GM19238 (cell line): ENCODE measurements around the gene ZNF593OS.
A peak's percentile ranks its signal among the peaks of the same experiment; 100 is the strongest.

Experiments used
- DNase-seq: peaks from one replicate; pipeline ENCODE4 v3.0.0; 2011; ENCODE audit warnings: low spot score; ENCODE audit not compliant: insufficient read length

The ZNF593OS gene

DNA sequence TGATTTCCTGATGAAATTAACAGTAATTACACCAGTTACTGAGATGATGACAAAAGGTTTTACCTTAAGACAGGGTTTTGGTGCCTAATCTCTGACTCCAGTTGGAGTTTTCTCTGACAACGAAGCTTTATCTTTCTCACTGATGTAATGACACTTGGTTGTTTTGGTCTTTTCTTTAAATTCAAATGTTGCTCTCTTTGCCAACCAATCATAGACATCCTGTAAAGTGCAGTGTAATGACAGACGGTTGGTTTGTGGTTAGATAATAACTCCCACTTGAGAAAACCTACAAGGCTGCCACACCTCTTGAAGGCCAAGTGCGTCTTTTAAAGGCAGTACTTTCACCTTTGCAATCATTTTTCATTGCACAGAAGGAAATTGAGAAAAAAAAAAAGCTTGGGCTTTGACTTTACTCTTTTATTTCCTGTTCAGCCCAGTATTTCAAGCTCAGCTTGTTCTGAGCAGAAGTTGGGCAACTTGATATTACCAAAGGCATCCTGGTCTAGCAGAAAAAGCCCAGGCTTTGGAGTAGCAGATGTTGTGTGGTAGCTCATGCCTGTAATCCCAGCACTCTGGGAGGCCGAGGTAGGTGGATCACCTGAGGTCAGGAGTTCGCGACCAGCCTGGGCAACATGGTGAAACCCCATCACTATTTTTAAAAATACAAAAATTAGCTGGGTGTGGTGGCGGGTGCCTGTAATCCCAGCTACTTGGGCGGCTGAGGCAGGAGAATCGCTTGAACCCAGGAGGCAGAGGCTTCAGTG, 45.1 kb downstream of the ZNF593OS start:
- DNase-seq, result no peak

DNA sequence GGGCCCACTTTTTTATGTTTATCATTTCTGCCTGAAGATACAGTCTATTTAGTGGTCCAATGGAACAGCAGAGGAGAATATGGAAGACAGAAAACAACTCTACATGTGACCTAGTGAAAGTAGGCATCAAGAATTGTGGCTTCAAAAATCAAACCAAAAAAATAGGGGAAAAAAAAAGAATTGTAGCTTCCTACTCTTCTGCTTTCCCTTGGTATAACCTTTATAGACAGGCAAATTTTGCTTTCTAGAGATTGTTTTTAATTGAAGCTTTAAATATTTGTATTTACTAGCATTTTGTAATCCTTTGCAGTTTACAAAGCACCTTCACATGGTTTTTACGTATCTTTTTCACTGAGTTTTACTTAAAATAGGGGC, 45.7 kb downstream of the ZNF593OS start:
- no peak for DNase-seq

DNA sequence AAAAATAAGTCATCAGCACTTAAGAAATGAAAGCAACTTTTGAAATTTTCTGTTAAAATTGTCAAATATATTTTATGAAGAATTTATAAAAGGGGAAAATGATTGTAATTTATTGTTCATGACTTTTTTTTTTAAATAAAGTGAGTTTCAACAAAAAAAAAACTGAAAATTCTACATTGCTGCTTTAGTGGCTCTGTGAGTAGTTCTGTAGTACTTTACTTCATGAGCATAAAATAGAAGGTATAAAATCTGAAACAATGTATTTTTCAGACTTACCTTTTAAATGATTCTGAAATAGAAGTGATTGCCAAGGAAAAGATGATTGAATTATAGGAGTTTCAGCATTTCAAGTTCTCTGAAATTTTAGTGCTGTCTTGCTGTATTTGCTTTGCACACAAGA, 46.2 kb downstream of the ZNF593OS start:
- no peak for DNase-seq

DNA sequence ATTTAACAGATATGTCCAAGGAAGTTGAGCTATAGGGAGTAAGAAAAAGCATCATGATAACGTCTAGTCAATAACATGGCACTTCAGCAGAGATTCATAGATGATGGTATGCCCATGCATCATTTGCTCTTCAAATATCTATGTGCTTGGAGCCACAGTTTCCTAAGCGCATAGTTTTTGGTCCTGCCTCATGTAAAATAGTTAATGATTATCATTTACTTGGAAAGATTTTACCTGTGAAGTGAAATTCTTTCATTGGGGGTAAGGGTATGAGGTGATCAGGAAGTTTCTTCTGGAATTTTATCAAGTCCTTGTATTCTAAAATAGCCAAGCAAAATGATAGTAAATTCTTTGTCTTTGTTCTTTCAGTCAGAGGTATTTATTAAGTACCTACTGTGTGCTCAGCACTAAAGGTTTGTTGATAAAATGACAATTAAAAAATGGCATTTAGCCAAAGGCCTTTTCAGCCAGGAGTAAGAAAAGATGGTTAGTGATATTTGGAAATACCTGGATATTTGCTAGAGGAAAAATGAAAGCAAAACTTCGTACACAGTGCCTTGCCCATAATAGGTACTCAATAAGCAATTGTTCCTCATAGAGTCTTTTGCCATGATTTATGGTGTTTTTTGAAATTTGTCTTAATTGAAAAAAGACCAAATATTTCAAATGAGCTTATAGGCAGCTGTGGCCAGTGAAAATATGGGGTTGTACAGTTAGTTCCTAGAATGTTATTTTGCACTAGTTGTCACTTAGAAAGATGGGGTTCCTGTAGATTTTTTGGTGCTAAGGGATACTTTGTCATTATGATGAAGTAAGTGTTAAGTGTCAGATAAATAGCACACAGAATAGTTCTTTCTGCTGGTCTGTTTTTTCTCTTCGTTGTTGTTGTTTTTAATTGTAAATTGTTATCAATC, 47.0 kb downstream of the ZNF593OS start:
- DNase-seq, result no peak

DNA sequence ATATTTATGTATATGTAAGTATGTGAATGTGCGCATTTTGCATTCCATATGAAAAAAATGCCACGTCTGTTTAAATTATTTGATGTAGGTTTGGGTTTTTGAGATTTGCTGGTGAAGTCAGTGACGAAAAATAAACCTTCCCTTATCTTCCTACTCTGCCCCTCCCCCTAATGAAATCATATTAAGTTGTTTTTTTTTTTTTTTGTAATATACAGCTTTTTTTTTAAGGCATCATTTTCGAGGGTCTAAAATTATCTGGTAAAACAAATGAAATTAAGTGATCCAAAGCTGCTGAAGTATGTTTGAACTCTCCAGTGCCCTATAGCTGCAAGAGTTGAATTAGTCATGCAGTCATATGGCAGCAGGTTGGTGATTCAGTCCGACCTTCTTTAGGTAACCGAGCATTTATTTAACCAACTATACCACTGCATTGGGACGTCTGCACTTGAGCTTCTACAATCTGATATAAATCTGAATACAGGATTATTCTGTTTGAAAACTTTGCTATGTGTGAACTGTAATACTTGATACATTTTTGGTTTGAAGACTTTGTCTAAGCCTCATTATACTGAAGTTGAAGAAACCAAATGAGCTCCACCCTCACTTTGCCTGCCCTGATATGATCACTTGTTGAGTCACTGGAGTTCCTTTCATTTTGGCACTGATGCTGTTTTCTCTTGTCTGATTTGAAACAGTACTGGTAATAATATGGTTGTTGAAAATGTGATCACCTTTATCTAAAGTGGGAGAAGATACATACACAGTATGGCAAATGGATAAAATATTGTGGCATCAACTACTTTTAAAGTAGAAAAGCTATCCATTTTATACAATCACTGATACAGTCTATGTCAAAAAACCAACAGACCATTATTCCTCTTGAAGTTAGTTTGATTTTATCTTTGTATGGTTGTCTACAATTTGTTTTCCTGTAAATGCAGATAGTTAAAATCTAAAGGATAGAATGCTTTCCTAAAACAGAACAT, 48.4 kb downstream of the ZNF593OS start:
- DNase-seq, result no peak

DNA sequence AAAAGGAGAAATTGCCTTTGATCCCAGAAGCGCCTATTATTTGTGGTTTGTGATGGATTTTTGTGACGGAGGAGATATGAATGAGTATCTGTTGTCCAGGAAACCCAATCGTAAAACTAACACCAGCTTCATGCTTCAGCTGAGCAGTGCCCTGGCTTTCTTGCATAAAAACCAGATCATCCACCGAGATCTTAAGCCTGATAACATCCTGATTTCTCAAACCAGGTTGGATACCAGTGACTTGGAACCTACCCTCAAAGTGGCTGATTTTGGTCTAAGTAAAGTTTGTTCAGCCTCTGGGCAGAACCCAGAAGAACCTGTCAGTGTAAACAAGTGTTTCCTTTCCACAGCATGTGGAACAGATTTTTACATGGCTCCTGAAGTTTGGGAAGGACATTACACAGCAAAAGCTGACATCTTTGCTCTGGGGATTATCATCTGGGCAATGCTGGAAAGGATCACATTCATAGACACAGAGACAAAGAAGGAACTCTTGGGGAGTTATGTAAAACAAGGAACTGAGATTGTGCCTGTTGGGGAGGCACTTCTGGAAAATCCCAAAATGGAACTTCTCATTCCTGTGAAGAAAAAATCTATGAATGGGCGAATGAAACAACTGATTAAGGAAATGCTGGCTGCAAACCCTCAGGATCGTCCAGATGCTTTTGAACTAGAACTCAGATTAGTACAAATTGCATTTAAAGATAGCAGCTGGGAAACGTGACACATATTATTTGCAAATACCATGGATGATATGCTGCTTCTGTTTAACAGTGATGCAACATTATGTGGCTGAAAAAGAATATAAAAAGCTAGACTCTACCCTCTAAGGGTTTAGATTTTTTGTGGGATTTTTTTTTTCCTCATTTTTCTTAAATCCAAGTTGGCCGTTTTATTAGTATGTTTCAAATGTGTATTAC, 49.5 kb downstream of the ZNF593OS start:
- no peak for DNase-seq

DNA sequence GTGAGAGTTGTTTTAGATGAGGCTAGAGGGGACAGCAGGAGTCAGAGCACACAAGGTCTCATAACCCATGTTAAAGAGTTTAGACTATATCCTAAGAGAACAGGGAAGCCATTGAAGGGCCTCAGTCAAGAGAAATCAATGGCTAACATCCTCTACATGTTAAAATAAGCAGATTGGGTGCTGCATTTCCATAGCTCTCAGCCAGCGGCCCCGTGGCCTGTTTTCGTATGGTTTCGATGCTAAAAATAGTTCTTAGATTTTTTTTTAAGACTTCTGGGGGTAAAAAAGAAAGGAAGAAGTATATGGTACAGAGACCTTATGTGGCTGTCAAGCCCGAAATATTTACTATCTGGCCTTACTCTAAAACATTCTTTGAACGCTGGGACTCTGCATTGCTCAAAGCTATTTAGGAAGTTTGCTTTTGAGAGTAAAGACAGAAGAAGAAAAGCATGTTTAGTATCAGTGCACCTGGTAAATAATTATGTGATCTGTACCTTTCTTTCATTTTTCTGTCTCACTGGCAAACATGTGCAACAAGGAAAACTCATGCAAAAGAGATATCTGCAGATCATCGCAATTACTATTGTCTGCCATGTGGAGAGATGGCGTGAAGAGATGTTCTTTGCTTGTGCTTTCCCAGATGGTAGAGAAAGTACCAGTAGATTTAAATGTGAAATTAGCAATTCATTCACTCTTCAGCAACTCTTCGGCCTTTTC, 51.6 kb downstream of the ZNF593OS start:
- peak; percentile 19 for DNase-seq
